Neuron (in vitro differentiated cells): Measurements from ENCODE around the gene SNAP29.
"Not testable (repeated sequence)": the region's sequence is repeated elsewhere in the genome, so short reads cannot be mapped to it uniquely, and the experiment has no call there.

Experiments used
- H2AFZ ChIP-seq: one replicate; pipeline ENCODE4 v1.6.1; 2013; ENCODE audit warnings: low read depth, mild to moderate bottlenecking, inconsistent platforms, low read length, moderate library complexity
- H3K27me3 ChIP-seq: one replicate; pipeline ENCODE4 v1.6.1; 2013; ENCODE audit warnings: low read length; ENCODE audit not compliant: insufficient read depth
- H3K36me3 ChIP-seq: one replicate; pipeline ENCODE4 v1.6.1; 2013; ENCODE audit warnings: low read length; ENCODE audit not compliant: insufficient read depth
- H3K4me1 ChIP-seq: one replicate; pipeline ENCODE4 v1.6.1; 2013; ENCODE audit warnings: low read length; ENCODE audit not compliant: insufficient read depth
- H3K4me3 ChIP-seq: 2 replicates; pipeline ENCODE4 v1.5.1; 2013; ENCODE audit warnings: mild to moderate bottlenecking, low read length, moderate library complexity
- H3K9me3 ChIP-seq: one replicate; pipeline ENCODE4 v1.6.1; 2013; ENCODE audit warnings: low read length

SNAP29 gene

GRCh38 chr22:20922141-20922751 is 63.4 kb downstream of the SNAP29 start:
- no peak overlapping the region for H2AFZ ChIP-seq
- H3K9me3 ChIP-seq, result no peaks in the 10 kb centered on the region
- H3K4me1 ChIP-seq, result peaks cover 17% of the 10 kb centered on the region
- H3K4me3 ChIP-seq, result no peak overlapping the region
- H3K27me3 ChIP-seq, result no peaks in the 10 kb centered on the region
- peaks cover 17% of the 10 kb centered on the region for H3K36me3 ChIP-seq

GRCh38 chr22:20926243-20926642 is 67.4 kb downstream of the SNAP29 start:
- H3K27me3 ChIP-seq, result no peaks in the 10 kb centered on the region
- H3K36me3 ChIP-seq, result peaks cover 11% of the 10 kb centered on the region
- peaks cover 2% of the 10 kb centered on the region for H3K4me1 ChIP-seq
- no peak overlapping the region for H3K4me3 ChIP-seq
- no peaks in the 10 kb centered on the region for H3K9me3 ChIP-seq
- H2AFZ ChIP-seq, result no peak overlapping the region

DNA sequence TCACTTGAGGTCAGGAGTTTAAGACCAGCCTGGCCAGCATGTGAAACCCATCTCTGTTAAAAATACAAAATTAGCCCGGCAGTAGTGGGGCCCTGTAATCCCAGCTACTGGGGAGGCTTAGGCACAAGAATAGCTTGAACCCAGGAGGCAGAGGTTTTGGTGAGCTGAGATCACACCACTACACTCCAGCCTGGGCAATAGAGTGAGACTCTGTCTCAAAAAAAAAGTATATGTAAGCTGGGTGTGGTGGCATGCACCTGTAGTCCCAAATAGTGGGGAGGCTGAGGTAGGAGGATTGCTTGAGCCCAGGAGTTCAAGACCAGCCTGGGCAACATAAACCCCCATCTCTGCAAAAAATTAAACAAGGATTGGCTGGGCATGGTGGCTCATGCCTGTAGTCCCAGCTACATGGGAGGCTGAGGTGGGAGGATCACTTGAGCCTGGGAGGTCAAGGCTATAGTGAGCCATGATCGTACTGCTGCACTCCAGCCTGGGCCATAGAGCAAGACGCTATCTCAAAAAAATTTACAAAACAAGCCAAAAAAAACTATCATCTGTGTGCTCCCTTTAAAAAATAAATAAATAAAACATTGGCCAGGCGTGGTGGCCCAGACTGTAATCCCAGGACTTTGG is 69.2 kb downstream of the SNAP29 start:
- Histone ChIP-seq H3K36me3 (peaks cover 8% of the 10 kb centered on the region), H3K27me3 (no peaks in the 10 kb centered on the region), H3K9me3 (no peaks in the 10 kb centered on the region), H2AFZ (no peak overlapping the region), H3K4me3 (no peak overlapping the region), H3K4me1 (no peaks in the 10 kb centered on the region)

- Histone ChIP-seq H3K27me3 (no peaks in the 10 kb centered on the region), H3K4me3 (no peak overlapping the region), H3K9me3 (no peaks in the 10 kb centered on the region), H3K4me1 (no peaks in the 10 kb centered on the region), H2AFZ (no peak overlapping the region), H3K36me3 (peaks cover 9% of the 10 kb centered on the region)
These were observed 69.8 kb downstream of the SNAP29 start for GRCh38 chr22:20928573-20928967.

GRCh38 chr22:20930004-20930403 is 71.2 kb downstream of the SNAP29 start:
- Histone ChIP-seq H3K36me3 (peaks cover 16% of the 10 kb centered on the region), H2AFZ (no peak overlapping the region), H3K9me3 (no peaks in the 10 kb centered on the region), H3K4me1 (no peaks in the 10 kb centered on the region), H3K27me3 (no peaks in the 10 kb centered on the region), H3K4me3 (no peak overlapping the region)

DNA sequence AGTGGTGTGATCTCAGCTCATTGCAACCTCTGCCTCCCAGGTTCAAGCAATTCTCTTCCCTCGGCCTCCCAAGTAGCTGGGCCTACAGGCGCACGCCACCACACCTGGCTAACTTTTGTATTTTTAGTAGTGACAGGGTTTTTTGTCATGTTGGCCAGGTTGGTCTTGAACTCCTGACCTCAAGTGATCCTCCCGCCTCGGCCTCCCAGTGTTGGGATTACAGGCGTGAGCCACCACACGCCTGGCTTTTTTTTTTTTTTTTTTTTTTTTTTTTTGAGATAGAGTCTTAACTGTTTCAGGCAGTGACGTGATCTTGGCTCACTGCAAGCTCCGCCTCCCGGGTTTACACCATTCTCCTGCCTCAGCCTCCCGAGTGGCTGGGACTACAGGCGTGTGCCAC is 71.6 kb downstream of the SNAP29 start:
- H3K9me3 ChIP-seq, H3K27me3 ChIP-seq, H3K4me1 ChIP-seq, H2AFZ ChIP-seq, H3K4me3 ChIP-seq: not testable (repeated sequence)
- H3K36me3 ChIP-seq, result peaks cover 20% of the 10 kb centered on the region

- peaks cover 24% of the 10 kb centered on the region for H3K36me3 ChIP-seq
- H3K9me3 ChIP-seq, result no peaks in the 10 kb centered on the region
- no peaks in the 10 kb centered on the region for H3K4me1 ChIP-seq
- no peak overlapping the region for H3K4me3 ChIP-seq
- H3K27me3 ChIP-seq, result no peaks in the 10 kb centered on the region
- no peak overlapping the region for H2AFZ ChIP-seq
These were observed 72.4 kb downstream of the SNAP29 start for GRCh38 chr22:20931126-20931654.

- Histone ChIP-seq H3K4me1 (no peaks in the 10 kb centered on the region), H3K9me3 (no peaks in the 10 kb centered on the region), H3K36me3 (peaks cover 44% of the 10 kb centered on the region), H3K4me3 (no peak overlapping the region), H3K27me3 (no peaks in the 10 kb centered on the region), H2AFZ (no peak overlapping the region)
These were observed 75.1 kb downstream of the SNAP29 start for GRCh38 chr22:20933910-20934309.

DNA sequence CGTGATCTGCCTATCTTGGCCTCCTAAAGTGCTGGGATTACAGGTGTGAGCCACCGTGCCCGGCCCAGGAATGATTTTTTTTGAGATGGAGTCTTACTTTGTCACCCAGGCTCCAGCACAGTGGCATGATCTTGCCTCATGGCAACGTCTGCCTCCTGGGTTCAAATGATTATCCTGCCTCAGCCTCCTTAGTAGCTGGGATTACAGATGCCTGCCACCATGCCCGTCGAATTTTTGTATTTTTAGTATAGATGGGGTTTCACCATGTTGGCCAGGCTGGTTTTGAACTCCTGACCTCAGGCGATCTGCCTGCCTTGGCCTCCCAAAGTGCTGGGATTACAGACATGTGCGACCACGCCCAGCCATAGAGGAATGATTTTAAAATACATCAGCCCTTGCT is 76.2 kb downstream of the SNAP29 start:
- not testable (repeated sequence) for H3K27me3 ChIP-seq, H3K4me3 ChIP-seq, H3K4me1 ChIP-seq, H2AFZ ChIP-seq, H3K9me3 ChIP-seq
- H3K36me3 ChIP-seq, result peaks cover 45% of the 10 kb centered on the region

DNA sequence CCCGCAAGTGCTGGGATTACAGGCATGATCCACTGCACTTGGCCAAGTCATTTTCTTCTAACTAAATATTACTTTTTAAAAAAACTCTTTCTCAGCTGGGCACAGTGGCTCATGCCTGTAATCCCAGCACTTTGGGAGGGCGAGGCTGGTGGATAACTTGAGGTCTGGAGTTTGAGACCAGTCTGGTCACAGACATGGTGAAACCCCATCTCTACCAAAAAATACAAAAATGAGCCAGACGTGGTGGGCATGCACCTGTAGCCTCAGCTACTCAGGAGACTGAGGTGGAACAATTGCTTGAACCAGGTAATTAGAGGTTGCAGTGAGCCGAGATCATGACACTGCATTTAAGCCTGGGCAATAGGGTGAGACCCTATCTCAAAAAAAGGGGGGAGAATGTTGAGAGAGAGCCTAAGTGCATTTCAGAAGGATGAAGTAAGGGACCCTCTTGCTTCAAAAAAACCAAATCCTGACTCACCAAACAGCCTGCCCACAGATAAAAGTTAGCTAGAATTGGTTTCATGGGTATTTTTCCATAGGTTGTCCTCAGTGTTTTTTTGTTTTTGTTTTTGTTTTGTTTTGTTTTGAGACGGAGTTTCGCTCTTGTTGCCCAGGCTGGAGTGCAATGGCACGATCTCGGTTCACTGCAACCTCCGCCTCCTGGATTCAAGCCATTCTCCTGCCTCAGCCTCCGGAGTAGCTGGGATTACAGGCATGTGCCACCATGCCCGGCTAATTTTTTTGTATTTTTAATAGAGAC is 77.2 kb downstream of the SNAP29 start:
- not testable (repeated sequence) for H2AFZ ChIP-seq, H3K4me1 ChIP-seq, H3K9me3 ChIP-seq, H3K27me3 ChIP-seq, H3K4me3 ChIP-seq
- H3K36me3 ChIP-seq, result peaks cover 47% of the 10 kb centered on the region

GRCh38 chr22:20937031-20937793 is 78.4 kb downstream of the SNAP29 start:
- no peak overlapping the region for H3K4me3 ChIP-seq

GRCh38 chr22:20937794-20938671 is 79.2 kb downstream of the SNAP29 start:
- Histone ChIP-seq H3K9me3 (no peaks in the 10 kb centered on the region), H3K36me3 (peaks cover 50% of the 10 kb centered on the region), H3K4me1 (no peaks in the 10 kb centered on the region), H3K4me3 (no peak overlapping the region), H2AFZ (no peak overlapping the region), H3K27me3 (no peaks in the 10 kb centered on the region)

More at GRCh38 chr22:20937031-20937793, 78.4 kb downstream of the SNAP29 start:
- no peaks in the 10 kb centered on the region for H3K4me1 ChIP-seq
- H3K27me3 ChIP-seq, result no peaks in the 10 kb centered on the region
- H3K9me3 ChIP-seq, result no peaks in the 10 kb centered on the region
- no peak overlapping the region for H2AFZ ChIP-seq
- peaks cover 50% of the 10 kb centered on the region for H3K36me3 ChIP-seq
